Adipocyte (in vitro differentiated cells): ENCODE results near the gene CEP131.
A peak's percentile ranks its signal among the peaks of the same experiment; 100 is the strongest.

Source experiments
- DNase-seq: peaks from one replicate; pipeline ENCODE4 v3.0.0-alpha.2; 2015; ENCODE audit warnings: low read depth
- H3K27me3 ChIP-seq: replicated peaks from 2 replicates; pipeline ENCODE4 v1.7.0; 2013; ENCODE audit warnings: mild to moderate bottlenecking, low read length, moderate library complexity; ENCODE audit not compliant: control insufficient read depth, insufficient read depth
- H3K36me3 ChIP-seq: 2 replicates; pipeline ENCODE4 v1.7.0; 2013; ENCODE audit warnings: low read length, mild to moderate bottlenecking, moderate library complexity; ENCODE audit not compliant: control insufficient read depth, insufficient read depth, severe bottlenecking
- H3K4me1 ChIP-seq: 2 replicates; pipeline ENCODE4 v1.7.0; 2013; ENCODE audit warnings: mild to moderate bottlenecking, low read length, moderate library complexity; ENCODE audit not compliant: control insufficient read depth, insufficient read depth
- H3K4me3 ChIP-seq: 2 replicates; pipeline ENCODE4 v1.7.0; 2013; ENCODE audit warnings: mild to moderate bottlenecking, low read length, moderate library complexity
- H3K9ac ChIP-seq: 2 replicates; pipeline ENCODE4 v1.7.0; 2013; ENCODE audit warnings: mild to moderate bottlenecking, low read length, moderate library complexity
- H3K9me3 ChIP-seq: 2 replicates; pipeline ENCODE4 v1.7.0; 2013; ENCODE audit warnings: mild to moderate bottlenecking, low read length, moderate library complexity; ENCODE audit not compliant: control insufficient read depth

Gene CEP131

DNA sequence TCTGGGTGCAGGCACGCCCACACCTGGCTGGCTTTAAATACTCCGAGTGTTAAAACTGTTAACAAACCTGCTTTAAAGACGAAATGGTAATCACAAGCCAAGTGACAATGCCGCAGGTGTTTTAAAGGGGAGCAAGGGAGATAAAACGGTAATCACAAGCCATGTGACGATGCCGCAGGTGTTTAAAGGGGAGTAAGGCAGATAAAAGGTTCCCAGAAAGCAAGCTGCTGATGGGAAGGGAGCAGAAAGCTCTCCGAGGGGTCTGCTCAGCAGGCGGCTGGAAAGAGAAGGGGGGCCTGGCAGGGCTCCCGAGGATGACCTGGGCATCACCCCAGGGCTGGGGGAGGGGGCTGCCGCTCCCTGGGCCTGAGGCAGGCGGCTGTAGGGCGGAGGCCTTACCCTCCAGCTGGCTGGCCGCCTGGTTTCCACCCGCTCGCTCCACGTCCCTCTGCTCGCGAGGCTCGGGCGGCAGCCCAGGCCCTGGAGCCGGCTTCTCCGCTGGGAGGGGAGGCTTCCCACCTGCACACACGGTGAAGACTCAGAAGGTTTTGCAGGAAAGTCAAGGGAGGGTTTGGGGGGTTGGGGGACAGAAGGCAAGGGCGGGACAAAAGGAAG is 28.4 kb upstream of the CEP131 start:
- Histone ChIP-seq H3K36me3 (peaks cover 28% of the 10 kb centered on the region), H3K9ac (no peak overlapping the region), H3K9me3 (no peaks in the 10 kb centered on the region), H3K4me3 (no peak overlapping the region), H3K4me1 (peaks cover 22% of the 10 kb centered on the region), H3K27me3 (no peaks in the 10 kb centered on the region)
- DNase-seq: no peak

DNA sequence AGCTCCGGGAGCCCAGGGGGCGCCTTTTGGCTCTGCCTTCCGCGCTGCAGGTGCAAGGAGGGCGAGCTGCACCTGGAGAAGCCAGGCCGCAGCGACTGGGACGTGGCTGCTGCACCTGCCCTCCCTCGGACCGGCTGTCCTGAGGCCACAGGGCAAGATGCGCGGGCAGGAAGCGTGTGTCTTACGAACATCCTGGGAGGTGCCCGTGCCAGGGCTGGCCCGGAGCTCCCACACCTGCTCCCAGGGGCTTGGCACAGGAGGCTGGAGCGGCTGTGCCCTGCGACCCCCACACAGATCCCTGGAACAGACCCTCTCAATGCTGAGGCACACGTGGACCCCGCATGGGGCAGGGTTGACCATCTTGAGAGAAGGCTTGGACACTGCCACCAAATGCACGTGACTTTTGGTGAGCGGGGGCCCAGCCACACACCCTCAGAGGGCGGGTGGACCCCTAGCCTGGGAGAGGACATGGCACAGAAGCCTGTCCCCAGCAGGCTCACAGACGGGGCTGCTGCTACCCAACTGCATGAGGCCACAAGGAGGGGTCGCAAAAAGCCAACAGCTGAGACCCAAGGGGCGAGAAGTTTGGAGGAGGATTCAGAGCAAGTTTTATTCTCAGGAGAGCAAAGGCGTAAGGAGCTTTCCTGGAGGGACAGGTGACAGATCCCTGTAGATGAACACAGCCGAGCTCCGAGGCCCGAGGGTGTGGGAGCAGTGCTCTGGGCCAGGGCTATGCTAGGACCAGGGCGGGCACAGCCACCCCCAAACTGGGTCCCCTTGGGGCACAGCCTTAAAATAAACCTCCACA is 27.7 kb upstream of the CEP131 start:
- H3K9me3 ChIP-seq: no peaks in the 10 kb centered on the region
- peaks cover 15% of the 10 kb centered on the region for H3K4me1 ChIP-seq
- no peak overlapping the region for H3K9ac ChIP-seq
- no peaks in the 10 kb centered on the region for H3K27me3 ChIP-seq
- H3K4me3 ChIP-seq: no peak overlapping the region
- DNase-seq: no peak
- H3K36me3 ChIP-seq: peaks cover 33% of the 10 kb centered on the region

DNA sequence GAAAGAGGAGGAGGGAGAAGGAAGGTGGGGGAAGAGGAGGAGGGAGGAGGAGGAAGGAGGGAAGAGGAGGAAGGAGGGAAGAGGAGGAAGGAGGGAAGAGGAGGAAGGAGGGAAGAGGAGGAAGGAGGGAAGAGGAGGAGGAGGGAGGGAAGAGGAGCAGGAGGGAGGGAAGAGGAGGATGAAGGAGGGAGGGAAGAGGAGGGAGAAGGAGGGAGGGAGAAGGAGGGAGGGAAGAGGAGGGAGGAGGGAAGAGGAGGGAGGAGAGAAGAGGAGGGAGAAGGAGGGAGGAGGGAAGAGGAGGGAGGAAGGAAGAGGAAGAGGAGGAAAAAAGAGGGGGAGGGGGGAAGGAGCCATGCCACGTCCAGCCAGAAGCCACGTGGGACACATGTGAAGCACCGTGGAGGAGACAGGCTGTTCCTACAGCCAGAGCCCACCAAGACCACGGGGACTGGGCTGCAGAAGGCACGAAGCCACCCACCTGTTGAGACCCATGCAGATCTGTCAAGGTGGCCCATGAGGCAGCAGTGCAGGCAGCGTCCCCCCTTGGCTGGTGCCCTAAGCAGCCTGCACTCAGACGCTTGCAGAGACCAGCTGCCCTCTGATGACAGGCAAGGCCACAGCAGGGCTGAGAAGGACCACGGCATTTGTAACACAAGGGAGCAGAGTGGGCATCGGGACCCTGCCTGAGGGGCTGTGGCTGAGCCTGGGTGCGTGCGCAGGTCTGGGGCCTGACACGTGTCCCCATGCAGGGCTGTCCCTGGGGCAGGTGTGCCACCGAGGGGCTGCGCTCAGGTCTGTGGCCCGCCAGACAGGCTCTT is 26.7 kb upstream of the CEP131 start:
- Histone ChIP-seq H3K9ac (no peak overlapping the region), H3K36me3 (peaks cover 33% of the 10 kb centered on the region), H3K4me1 (peaks cover 10% of the 10 kb centered on the region), H3K27me3 (no peaks in the 10 kb centered on the region), H3K9me3 (no peaks in the 10 kb centered on the region), H3K4me3 (no peak overlapping the region)
- peak; percentile 15 for DNase-seq

DNA sequence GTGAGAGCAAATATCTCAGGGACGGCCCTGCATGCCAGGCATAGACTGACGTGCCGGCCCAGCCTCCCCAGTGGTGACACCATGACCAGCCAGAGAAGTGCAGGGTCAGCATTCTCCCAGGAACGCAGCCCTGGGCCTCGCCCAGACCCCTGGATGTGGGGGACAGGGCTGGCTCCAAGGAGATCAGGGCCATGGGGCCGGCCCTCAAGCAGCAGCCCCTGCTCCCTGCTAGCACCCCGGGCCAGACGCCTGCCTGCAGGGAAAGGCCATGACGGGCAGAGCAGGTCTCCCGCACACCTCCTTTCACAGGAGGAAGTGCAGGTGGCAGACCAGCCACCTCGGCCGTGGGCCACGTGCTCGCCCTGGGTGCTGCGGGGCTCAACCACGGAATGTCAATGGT is 25.9 kb upstream of the CEP131 start:
- H3K9ac ChIP-seq: no peak overlapping the region
- DNase-seq: no peak
- H3K4me3 ChIP-seq: no peak overlapping the region
- H3K27me3 ChIP-seq: no peaks in the 10 kb centered on the region
- H3K4me1 ChIP-seq: peaks cover 5% of the 10 kb centered on the region
- peaks cover 33% of the 10 kb centered on the region for H3K36me3 ChIP-seq
- no peaks in the 10 kb centered on the region for H3K9me3 ChIP-seq

DNA sequence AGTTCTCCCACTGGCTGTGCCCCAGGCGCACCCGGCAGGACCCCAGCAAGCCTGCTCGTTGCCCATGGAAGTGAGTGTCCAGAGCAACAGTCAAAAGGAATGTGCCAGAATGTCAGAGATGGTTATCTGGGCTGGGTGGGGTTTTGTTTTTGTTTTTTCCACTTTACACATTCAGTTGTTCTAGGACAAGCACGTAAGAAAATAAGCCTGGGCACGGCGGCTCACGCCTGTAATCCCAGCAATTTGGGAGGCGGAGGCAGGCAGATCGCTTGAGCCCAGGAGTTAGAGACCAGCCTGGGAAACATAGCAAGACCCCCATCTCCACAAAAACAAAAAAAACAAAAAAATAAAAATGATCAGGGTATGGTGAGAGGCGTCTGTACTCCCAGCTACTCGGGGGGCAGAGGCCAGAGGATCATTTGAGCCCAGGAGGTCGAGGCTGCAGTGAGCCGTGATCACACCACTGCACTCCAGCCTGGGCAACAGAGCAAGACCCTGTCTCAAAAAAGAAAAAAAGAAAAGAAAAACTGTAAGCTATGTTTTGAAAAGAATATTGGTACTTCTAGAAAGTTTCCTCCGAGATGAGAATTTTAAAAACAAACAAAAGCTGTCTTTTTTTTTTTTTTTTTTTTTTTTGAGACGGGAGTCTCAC is 24.7 kb upstream of the CEP131 start:
- H3K4me1 ChIP-seq: peaks cover 5% of the 10 kb centered on the region
- no peak overlapping the region for H3K9ac ChIP-seq
- DNase-seq: no peak
- no peaks in the 10 kb centered on the region for H3K9me3 ChIP-seq
- peaks cover 33% of the 10 kb centered on the region for H3K36me3 ChIP-seq
- H3K4me3 ChIP-seq: no peak overlapping the region
- H3K27me3 ChIP-seq: no peaks in the 10 kb centered on the region

DNA sequence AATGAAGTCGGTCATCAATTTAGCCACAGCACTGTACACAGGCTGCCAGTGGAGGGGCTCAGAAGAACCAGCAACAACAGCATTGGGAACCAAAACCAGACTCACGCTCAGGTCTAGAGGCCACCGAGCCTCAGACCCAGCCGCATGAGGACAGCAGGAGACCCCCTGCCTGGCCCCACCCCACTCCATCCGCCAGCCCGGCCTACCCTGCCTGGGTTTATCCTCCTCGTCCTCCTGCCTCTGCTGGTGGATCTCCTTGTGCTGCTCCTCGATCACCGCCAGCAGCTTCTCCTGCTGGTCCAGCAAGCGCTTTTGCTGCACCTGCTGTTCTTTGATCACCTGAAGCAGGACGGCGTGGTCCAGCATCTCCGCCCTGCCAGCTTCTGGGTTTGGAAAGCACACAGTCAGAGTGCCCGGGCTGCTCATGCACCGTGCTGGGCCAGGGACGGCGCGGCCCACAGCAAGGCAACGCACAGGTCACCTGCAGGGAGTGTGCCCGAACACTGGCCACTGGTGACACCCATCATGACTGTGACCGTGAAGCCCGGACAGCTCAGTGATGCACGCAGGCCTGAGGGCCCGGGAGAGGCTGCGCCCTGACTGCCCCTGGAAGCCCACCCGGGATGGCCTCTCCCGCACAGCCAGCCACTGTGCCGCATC is 24.0 kb upstream of the CEP131 start:
- H3K9ac ChIP-seq: no peak overlapping the region
- H3K36me3 ChIP-seq: peaks cover 28% of the 10 kb centered on the region
- H3K9me3 ChIP-seq: no peaks in the 10 kb centered on the region
- H3K4me3 ChIP-seq: no peak overlapping the region
- H3K4me1 ChIP-seq: peaks cover 5% of the 10 kb centered on the region
- DNase-seq: no peak
- H3K27me3 ChIP-seq: no peaks in the 10 kb centered on the region

DNA sequence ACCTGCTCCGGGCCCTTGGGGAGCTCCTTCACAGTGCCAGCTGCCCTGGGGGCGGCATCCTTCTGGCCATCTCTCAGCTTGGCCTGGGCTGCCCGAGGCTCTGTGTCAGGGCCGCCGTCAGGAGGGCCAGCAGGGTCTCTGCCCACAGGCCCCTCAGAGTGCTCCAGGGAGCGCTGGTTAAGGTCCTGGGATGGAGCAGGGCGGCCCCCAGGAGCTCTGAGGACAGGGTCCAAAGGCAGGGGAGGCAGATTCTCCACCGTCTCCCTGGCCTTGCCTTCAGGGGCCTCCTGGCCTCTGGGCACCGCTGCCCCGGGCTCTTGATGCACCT is 23.5 kb upstream of the CEP131 start:
- Histone ChIP-seq H3K9me3 (no peaks in the 10 kb centered on the region), H3K4me3 (no peak overlapping the region), H3K9ac (no peak overlapping the region), H3K27me3 (no peaks in the 10 kb centered on the region), H3K36me3 (peaks cover 23% of the 10 kb centered on the region), H3K4me1 (peaks cover 5% of the 10 kb centered on the region)
- no peak for DNase-seq

DNA sequence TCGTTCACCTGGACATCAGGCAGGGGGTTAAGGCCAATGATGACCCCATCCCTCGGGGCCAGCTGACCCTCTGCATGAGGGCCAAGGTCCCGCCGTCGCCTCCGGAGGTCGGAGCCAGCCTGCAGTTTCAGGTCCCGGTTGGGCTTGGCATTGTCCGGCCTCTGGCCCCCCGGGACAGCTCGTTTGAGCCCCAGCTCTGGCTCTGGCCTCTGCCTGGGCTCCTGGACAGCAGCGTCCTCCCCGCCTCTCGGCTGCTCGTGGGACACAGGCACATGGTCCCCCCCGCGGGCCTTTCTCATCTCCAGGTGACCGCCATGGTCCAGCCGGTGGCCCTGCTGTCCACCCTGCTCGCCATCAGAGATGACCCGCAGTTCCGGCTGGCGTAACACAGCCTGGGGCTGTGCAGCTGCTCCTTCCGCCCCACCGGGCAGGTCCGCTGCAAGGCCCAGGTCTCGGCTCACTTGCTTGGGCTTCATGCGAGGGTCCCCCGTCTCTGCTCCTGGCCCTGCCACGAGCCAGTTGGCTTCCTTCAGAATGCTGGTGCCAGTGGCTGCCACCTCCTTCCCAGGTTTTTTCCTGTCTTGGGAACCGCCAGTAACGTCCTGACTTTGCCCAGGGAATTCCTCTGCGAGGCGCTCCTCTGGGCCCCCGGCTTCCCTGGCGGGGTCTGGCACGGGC is 23.0 kb upstream of the CEP131 start:
- H3K9ac ChIP-seq: no peak overlapping the region
- H3K36me3 ChIP-seq: peaks cover 18% of the 10 kb centered on the region
- H3K4me3 ChIP-seq: no peak overlapping the region
- H3K4me1 ChIP-seq: peaks cover 5% of the 10 kb centered on the region
- no peaks in the 10 kb centered on the region for H3K9me3 ChIP-seq
- no peak for DNase-seq
- no peaks in the 10 kb centered on the region for H3K27me3 ChIP-seq

DNA sequence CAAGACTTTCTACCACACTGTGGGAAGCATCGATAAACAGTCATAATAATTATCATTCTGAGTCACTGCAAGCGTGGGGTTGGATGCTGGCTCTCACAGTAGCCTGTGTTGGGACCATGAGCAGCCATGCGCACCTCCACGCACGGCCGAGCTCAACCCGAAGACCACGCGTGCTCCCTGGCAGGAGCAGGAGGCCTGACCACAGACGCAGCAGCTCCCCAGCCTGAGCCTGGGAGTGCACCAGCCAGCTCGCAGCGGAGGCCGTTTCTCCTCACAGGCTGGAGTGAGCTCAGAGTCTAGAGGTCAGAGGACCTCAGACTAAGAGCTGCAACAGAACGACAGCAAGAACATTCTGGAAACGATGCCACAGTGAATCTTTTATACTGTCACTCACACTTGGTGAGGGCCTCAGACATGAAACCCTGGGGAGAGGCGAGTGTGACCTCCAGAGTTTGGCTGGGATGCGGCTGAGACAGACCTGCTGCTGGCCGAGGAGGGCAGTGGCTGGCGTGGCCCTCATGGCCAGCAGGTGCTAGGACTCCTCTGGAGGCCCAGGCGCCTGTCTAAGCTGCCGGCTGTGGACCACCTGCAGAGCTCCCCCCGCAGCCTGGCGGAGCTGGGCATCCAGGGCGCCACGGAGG is 22.4 kb upstream of the CEP131 start:
- no peak for DNase-seq
- Histone ChIP-seq H3K9ac (no peak overlapping the region), H3K27me3 (no peaks in the 10 kb centered on the region), H3K4me1 (peaks cover 12% of the 10 kb centered on the region), H3K9me3 (no peaks in the 10 kb centered on the region), H3K4me3 (no peak overlapping the region), H3K36me3 (peaks cover 13% of the 10 kb centered on the region)

DNA sequence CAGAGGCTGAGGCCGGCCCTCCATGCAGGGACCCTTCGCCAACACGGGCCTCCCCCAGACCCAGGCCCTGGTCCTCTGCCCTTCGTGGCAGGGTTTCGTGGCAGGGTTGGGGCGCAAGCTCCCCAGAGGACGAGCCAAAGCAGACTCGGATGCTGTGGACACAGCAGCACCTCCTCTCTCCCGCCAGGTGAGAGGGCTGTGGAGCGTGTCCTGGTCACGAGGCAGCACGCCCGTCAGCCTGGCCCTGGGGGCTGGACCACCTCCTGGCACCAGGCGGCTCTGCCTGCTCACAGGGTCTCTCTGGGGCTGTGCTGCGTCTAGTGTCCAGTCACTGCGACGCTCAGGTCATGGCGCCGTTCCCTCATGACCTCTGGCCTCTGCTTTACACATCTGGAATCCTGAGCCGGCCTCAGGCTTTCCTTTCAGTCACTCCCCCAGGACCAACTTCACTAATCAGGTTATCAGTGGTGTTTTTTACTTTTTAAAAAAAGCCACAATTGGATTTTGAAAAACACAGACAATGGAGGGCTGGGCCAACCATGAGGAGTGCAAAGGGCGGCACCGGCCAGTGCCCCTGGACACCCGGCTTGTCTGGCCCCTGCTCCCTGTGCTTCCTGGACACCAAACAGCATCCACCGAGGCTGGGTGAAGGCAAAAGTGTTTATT is 21.7 kb upstream of the CEP131 start:
- DNase-seq: no peak
- peaks cover 7% of the 10 kb centered on the region for H3K36me3 ChIP-seq
- H3K4me1 ChIP-seq: peaks cover 16% of the 10 kb centered on the region
- no peaks in the 10 kb centered on the region for H3K27me3 ChIP-seq
- no peaks in the 10 kb centered on the region for H3K9me3 ChIP-seq
- no peak overlapping the region for H3K4me3 ChIP-seq
- H3K9ac ChIP-seq: no peak overlapping the region
